ENCODE data around the gene KBTBD7.

GRCh38 chr13:41186481-41186880 lies 7.9 kb downstream of the KBTBD7 start:
- TF ChIP-seq USF2 (IDR thresholded peaks at IDR 0.05; ENCODE audit: low read depth, low read length), result no peak
- no peak for TF ChIP-seq USF2 (CRISPR knock-in tag; IDR thresholded peaks at IDR 0.05; ENCODE audit: borderline replicate concordance)
- no peak for TF ChIP-seq SP140L (CRISPR knock-in tag; IDR thresholded peaks at IDR 0.05; ENCODE audit: borderline replicate concordance)
